ENCODE data around the gene MAPK13.
"Not testable (repeated sequence)": the region's sequence is repeated elsewhere in the genome, so short reads cannot be mapped to it uniquely, and the experiment has no call there.

Gene MAPK13

DNA sequence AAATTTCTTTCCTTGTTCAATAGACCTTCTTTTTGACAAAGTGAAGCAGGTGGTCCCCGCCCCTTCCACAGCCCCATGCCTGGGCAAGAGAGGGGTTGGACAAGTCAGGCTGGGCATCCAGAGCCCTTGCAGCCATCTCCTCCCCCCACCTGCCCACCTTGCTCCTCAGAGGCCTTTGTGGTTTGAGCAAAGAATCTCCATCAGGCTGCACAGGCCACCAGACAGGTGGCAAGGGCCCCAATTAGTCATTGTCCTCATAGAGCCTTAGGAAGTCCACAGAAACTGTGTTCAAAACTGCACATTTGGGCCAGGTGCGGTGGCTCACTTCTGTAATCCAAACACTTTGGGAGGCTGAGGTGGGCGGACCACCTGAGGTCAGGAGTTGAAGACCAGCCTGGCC, 1.5 kb upstream of the MAPK13 start:
- DNase-seq: no peak

DNA sequence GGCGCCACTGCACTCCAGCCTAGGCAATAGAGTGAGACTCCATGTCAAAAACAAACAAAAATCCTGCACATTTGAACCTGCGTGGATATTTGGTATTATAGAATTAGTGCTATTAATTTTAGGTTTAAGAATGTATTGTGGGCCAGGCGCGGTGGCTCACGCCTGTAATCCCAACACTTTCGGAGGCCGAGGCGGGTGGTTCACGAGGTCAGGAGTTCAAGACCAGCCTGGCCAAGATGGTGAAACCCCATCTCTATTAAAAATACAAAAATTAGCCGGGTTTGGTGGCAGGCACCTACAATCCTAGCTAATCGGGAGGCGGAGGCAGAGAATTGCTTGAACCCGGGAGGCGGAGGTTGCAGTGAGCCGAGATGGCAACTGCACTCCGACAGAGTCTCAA, 979 bp upstream of the MAPK13 start:
- DNase-seq: not testable (repeated sequence)

DNA sequence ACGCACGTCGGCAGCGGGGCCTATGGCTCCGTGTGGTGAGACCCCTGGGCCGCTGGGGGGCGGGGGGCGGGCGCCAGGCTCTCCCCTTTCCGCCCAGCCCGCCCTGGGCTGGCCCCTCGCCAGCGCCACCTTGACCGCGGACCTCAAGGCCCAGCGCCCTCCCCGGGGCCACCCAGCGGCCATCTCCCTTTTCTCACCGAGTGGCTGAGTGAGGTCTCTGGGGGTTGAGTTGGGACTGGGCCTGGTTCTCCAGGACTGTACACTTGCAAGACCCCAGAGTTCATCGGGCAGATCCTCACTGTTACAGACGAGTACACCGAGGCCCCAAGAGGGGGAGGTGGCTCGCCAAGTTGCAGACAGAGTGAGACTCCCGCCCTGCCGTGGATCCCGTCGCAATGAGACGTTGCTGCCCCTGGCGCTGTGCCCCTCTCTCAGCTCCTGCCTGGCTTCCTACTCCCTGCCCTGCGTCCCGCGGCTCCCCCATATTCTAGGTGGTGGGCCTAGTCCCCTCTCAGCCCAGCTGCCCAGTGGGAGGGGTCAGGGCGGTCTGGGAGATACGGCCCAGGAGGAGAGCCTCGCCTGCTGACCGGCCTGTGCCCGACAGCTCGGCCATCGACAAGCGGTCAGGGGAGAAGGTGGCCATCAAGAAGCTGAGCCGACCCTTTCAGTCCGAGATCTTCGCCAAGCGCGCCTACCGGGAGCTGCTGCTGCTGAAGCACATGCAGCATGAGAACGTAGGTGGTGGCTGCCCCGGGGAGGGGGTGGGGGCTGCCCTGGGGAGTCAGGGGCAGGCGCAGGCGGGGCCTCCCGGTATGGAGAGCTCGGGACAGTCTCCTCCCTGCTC, 576 bp downstream of the MAPK13 start:
- no peak for DNase-seq

DNA sequence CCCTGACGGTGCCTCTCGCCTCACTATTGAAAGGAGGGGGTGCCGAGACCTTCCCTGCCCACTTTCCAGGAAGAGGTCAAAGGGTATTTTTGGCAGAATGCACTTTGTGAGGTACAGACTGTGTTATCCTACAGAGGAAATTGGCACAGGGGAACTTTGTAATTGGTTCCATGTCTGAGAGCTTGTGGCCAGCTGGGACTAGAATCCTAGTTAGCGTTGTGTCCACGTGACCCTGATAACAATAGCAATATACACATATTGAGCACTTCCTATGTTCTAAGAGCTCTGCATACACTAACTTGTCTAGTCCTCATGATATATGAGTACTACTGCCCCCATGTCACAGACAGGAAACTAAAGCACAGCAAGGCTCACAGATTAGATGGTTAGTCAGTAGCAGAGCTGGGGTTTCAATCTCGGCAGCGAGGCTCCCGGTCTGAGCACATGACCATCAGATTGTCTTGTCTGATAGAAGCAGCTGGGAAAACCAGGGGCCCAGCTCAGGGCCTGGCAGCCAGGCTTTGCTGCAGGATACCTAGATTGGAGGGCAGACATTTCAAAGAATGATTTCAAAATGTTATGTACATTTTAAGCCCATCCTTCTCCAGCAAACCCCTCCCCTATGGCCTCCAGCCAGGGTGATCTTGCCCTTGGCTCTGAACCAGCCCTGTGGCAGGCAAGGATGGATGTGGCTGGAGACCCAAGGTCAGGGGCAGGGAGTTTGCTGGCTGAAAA, 1.4 kb downstream of the MAPK13 start:
- DNase-seq: no peak

DNA sequence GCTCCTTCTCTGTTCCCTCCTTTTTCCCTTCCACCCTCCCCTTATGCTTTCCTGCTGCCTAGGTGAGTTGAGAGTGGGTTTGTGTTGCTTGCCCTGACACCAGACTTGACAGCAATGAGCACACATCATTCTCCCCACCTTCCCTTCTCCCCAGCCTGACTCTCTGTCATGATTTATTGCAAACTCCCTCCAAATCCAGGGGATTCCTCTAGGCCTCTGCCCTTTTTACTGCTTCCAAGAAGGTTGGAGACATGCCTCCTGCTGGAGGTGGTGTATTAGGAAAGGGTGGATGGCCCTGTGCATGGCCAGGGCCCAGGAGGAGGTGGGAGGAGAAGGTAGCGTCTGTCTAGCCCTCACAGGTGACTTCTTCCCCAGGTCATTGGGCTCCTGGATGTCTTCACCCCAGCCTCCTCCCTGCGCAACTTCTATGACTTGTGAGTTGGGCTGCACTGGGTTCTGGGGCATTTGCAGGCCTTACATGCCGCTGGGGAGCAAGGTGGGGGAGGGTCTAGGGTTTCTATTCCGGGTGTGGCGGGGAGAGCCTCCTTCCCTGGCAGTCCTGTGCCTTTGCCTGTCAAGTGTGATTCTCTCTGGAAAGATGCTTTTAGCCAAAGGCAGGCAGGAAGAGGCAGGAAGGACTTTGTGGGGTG, 2.1 kb downstream of the MAPK13 start:
- no peak for DNase-seq

DNA sequence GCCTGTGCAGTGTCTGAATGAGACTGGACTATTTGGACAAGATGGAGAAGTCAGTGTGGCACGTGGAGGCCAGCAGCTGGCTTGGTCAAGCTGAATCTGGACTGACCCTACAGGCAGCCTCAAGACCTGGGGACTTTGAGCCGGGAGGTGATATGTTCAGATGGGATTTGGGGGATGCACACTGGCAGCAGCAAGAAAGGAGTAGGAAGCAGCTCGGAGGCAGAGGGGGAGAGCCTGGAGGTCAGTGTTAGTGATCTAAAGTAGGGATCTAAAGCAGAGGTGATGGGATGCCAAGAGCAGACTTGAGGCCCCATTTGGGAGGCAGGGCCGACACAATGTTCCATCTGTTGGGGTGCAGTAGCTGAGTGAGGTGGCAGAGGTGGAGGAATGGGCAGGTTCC, 2.8 kb downstream of the MAPK13 start:
- DNase-seq: no peak

DNA sequence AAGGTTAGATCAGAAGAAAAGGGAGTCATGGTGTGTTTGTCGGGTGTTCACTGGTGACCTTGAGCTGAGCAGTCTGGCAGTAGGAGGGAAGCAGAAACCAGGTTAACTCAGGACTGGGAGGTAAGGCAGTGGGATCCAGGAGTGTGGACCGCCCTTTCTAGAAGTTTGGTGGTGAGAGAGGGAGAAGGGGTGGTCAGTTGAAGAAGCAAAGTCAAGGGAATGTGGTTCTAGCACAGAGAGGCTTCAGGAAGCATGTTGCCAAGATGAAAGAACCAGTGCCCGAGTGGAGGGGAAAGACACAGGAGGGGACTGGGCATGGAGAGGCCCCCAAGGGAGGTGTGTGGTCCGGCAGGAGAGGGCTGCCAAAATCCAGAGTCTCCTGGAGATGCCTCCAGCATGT, 3.6 kb downstream of the MAPK13 start:
- no peak for DNase-seq

DNA sequence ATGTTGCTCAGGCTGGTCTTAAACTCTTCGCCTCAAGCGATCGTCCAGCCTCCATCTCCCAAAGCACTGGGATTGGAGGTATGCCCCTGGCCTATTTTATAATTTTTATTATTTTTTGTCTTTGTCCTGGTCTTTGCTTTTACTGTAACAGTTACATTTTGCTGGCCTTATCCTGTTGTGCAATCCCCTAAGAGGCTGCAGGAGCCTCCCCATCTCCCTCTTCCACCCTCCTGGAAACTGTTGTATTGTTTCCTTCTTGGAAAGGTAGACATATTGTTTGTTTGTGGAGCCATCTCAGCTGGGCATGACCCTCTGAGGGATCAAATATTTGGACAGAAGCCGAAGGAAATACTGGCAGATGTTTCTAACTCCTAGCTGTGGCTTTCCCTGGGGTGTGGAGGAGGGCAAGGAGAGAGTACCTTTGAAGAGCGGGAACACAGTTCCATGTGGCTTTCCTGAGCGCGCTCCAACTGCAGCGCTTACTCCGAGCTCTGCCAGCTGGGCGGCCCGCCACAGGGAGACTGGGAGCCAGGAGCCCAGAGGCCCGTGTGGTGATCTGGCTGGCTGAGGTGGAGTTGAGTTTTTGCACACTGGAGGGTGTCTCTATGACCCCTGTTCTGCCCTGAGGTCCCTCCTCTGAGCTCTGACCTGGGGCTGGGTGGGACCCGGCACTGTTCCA, 4.9 kb downstream of the MAPK13 start:
- DNase-seq: no peak

DNA sequence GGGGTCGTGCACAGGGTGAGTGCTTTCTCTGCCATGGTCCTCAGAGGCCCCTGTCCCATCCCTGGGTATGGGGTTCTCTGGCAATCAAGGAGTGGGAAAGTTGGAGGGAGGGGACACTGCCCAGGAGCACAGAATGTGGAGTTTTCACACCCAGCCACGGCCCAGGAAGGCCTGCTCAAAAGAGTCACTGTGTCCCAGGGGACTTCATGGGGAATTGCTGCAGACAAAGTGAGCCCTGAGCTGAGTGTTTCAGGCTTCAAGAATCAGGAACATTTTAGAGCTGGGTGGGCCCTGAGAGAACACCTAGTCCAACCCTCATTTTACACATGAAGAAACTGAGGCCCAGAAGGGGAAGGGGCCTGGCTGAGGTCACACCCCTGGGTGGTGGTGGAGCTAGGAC, 5.7 kb downstream of the MAPK13 start:
- no peak for DNase-seq

DNA sequence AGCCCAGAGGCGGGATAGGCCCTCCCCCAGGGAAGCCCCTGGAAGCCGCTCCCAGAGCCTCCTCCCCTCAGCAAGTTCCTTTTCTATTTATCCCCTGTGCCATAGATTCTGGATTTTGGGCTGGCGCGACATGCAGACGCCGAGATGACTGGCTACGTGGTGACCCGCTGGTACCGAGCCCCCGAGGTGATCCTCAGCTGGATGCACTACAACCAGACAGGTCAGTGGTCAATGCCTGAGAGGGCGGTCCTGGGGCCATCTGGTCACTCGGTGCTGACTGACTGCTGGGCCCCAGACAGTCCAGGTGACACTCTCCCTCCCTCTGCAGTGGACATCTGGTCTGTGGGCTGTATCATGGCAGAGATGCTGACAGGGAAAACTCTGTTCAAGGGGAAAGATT, 6.2 kb downstream of the MAPK13 start:
- DNase-seq: no peak

DNA sequence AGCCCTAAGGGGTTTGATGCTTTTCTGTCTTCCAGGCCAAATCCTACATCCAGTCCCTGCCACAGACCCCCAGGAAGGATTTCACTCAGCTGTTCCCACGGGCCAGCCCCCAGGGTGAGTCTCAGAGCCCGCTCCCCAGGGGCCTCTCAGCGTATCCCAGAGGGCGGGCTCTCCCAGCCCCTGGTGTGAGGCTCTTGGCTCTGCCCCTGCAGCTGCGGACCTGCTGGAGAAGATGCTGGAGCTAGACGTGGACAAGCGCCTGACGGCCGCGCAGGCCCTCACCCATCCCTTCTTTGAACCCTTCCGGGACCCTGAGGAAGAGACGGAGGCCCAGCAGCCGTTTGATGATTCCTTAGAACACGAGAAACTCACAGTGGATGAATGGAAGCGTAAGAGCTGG, 8.4 kb downstream of the MAPK13 start:
- DNase-seq: no peak

DNA sequence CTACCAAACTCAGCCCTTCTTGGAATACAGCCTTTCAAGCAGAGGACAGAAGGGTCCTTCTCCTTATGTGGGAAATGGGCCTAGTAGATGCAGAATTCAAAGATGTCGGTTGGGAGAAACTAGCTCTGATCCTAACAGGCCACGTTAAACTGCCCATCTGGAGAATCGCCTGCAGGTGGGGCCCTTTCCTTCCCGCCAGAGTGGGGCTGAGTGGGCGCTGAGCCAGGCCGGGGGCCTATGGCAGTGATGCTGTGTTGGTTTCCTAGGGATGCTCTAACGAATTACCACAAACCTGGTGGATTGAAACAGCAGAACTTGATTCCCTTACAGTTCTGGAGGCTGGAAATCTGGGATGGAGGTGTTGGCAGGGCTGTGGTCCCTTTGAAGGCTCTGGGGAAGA, 9.1 kb downstream of the MAPK13 start:
- no peak for DNase-seq

DNA sequence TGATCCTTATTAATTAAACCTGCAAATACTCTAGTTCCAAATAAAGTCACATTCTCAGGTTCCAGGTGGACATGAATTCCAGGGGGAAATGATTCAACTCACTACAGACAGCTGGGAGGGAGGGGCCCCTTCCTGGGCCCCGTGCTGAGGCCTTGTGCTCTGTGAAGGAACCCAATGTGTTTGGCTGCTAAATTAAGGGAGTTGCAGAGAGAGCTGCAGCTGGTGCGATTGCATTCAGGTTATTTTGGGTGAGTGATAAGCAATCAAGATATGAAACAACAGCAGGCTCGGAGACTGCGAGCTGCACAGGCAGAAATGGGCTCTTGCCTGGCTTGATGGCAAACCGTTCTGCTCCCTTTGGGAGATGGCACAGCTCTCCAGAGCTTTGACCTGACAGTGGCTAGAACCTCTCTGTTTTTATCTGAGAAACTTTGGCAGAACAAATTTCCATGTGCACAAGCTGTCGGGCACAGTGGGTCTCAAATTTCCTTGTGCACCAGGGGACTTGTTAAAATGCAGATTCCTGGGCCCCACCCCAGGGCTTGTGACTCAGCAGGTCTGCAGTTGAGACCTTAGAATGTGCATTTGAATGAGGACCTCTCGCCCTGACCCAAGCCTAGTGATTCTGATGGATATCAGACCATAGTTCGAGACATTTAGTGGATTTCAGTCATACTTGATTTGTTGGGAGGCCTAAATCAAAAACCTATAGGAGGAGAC, 9.8 kb downstream of the MAPK13 start:
- DNase-seq: no peak

DNA sequence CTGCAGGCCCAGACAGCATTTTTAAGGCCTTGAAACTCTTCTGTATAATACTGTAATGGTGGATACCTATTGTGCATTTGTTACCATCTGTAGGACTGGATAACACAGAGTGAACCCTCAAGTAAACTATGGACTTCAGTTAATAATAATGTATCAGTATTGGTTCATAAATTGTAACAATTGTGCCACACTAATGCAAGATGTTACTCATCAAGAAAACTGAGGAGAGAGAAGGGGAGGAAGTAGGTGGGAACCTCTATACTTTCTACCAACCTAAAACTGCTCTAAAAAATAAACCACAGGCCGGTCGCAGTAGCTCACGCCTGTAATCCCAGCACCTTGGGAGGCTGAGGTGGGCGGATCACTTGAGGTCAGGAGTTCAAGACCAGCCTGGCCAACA, 10.8 kb downstream of the MAPK13 start:
- DNase-seq: no peak

DNA sequence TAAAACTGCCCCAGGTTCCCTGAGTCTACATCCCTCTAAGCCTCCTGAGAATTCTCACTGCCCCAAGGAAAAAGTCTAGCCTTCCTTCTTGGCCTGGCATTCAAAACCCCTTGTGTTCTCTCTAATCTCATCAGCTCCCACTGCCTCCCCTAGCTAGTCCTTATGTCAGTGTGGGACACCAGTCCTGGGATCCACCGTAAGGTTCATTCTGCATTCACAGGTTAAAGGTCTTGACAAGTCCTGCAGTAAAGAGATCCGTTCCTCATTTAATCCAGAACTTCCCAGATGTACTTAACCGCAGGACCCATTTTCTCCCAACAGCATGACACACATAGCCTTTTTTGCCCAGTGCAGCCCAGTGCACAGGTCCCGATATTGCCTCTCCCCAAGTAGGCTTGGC, 11.6 kb downstream of the MAPK13 start:
- DNase-seq: no peak

DNA sequence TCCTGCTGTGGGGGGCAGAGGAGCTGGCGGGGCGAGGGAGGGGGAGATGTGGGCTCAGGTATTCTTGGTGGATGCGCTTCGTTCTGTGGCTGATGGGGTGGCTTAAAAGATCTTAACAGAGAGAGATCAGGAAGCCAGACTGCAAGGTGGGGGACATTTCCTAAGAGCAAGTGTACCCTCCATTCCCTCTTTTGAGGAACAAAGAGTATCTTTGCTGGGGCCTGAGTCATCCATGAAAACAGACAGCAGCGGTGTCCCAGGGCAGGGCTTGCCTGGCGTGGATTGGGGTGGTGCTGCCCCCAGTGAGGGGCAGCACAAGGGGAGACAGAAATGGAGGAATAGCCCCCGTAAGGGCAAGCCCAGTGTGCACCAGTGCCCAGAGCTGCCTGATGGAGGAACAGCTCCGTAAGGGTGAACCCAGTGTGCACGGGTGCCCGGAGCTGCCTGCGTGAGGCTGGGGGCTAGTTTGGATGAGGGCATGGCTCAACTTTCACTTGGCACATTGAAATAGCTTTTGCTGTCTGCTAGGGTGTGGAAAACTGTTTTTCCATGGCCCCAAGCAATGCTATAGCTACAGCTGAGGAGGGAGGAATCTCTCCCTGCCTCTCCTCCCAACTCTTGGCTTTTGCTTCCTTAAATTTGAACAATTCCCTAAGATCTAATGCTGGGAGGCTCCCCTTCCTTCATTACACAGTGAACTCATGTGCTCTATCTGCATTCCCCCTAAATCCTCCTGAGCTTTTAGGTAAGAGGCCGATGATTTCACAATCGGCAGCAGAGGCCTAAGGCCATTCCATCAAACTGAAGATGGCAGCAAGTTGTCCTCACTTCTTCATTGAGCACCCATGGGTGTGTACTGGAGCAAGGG, 12.9 kb downstream of the MAPK13 start:
- DNase-seq: no peak

DNA sequence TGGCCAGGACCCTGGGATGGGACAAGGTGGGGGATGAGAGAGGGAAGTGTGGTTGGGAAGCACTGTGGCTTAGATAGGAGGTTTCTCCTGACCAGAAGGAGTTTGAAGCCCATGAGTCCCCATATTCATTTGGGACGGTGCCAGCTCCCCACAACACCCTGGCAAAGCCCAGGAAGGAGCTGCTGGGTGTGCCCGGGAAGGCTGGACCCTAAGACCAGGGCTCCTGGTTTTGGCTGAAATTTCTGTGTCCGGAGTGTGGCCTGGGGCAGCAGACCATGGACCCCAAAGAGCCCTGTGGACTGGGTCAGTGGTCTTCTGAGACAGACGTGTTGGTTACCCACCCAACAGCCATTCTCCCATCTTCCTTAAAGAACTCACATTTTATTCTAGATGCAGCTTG, 15.2 kb downstream of the MAPK13 start:
- DNase-seq: no peak

DNA sequence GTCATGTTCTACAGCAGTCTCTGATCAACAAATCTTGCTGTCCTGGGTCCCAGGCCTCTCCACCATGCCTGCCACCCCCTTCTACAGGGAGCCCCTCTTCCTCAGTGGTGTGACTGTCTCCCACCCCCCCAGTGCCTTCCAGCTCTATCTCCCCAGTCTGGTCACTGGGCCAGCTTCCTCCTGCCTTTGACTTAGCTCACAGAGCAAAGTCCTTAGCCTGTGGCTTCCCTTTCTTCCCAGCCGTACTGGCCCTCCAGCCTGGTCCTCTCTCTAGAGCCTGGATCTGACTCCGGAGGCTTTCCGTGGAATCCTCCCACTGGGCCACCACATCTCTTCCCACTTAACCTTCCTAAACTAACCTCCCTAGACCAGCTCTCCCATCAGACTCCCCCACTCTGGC, 17.0 kb downstream of the MAPK13 start:
- DNase-seq: no peak

DNA sequence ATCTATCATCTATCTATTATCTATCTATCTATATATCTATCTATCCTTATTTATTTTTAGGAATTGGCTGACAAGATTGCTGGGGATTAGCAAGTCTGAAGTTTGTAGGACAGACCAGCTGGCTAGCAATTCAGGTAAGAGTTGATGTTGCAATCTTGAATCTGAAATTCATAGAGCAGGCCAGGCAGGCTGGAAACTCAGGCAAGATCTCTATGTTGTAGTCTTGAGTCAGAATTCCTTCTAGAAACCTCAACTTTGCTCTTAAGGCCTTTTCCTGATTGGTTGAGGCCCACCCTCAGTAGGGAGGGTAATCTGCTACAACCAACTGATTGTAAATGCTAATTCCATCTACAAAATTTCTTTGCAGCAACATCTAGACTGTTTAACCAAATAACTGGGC, 19.2 kb downstream of the MAPK13 start:
- no peak for DNase-seq

DNA sequence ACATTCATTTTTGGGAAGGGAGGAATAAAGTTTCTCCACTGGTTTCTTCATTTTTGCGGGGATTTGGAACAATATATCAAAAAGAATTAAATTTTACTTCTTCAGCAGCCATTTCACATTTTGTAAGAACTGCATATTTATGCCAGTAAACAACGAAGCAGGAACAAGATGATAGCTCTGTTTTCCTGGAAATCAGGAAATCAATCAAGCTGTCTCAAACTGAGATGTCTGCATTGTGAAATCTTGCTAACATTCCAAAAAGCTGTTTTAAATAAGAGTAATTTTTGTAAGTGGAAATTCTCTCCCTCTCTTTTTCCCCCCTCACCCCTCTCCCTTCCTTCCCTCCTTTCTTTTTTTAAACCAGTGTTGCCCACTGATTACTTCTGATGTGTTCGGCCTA, 20.0 kb downstream of the MAPK13 start:
- DNase-seq: no peak

DNA sequence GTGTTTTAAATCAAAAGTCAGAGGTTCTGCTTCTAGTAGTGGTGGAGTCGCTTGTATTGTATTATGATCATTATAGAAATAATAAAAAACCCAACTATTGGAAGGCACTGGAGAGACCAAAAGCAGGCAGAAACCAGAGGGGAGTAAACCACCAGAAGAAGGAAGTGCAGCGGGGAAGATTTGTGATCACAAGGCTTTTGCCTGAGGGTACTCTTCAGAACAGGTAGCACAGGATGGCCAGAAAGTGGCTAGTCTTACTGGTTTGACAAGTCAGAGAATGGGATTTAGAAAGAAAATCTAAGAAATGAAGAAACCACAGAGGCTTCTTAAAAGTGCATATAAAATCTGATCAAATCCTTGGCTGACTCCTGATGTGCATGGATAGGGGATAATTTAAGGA, 24.0 kb downstream of the MAPK13 start:
- no peak for DNase-seq

DNA sequence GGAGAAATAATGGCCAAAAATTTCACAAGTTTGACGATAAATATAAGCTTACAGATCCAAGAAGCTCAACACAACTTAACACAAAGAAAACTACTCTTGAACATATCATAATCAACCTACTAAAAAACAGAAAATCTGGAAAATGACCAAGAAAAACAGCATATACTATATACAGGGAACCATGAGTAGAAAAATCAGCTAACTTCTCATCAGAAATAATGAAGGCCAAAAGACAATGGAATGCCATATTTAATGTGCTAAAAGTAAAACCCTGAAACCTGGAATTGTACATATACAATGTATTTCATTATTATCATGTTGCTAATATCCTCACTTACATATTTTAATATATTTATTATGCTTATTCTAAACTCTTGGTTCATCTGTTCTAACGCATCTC, 25.3 kb downstream of the MAPK13 start:
- DNase-seq: no peak
